ENCODE results near the gene ATP8A1.

DNA sequence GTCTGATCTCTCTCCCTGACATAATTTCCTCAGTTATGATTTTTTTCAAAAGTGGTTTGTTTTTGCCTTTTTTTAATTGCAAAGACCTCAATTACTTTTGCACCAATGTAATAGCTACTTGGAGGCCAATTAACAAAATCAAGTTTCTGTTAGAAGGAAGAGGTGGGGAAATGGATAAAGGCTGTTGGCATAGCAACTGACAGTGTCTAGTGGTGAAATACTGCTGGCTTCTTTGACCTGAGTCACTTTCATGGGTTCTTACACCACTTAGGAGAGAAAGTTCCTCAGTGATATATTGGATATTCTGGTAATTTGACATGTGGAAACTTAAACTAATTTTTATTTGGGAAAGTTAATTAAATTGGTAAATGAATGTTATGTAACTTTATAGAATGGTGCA, 26.5 kb upstream of the ATP8A1 start:
- TF ChIP-seq, protein P1, sequence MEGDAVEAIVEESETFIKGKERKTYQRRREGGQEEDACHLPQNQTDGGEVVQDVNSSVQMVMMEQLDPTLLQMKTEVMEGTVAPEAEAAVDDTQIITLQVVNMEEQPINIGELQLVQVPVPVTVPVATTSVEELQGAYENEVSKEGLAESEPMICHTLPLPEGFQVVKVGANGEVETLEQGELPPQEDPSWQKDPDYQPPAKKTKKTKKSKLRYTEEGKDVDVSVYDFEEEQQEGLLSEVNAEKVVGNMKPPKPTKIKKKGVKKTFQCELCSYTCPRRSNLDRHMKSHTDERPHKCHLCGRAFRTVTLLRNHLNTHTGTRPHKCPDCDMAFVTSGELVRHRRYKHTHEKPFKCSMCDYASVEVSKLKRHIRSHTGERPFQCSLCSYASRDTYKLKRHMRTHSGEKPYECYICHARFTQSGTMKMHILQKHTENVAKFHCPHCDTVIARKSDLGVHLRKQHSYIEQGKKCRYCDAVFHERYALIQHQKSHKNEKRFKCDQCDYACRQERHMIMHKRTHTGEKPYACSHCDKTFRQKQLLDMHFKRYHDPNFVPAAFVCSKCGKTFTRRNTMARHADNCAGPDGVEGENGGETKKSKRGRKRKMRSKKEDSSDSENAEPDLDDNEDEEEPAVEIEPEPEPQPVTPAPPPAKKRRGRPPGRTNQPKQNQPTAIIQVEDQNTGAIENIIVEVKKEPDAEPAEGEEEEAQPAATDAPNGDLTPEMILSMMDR (IDR thresholded peaks at IDR 0.05), result no peak
- TF ChIP-seq EP300 (IDR thresholded peaks at IDR 0.05) (no peak), POLR2AphosphoS5 (IDR thresholded peaks at IDR 0.05) (no peak), POLR2A (IDR thresholded peaks at IDR 0.05) (no peak)
